Endothelial cell of umbilical vein (primary cell): Measurements from ENCODE around the gene PTPN2. TPM values are rescaled to one million over a fixed set of nuclear protein-coding genes. Genes with fewer than 3 reads are reported as not detected.
A peak's percentile ranks its signal among the peaks of the same experiment; 100 is the strongest.

Experiments
- BruUV-seq: library from RNA; stranded (reverse); fragments of 400-500 nt; replicated peaks from 2 replicates; lab custom pipeline; 2021; lab: Mats Ljungman, UMichigan
- CTCF ChIA-PET: fragments of 300-600, 350-600 bp; sonication (Branson Sonifier 250); formaldehyde crosslinking; loops from one replicate; lab custom pipeline; 2021; ENCODE audit warnings: antibody characterized with exemption, inconsistent platforms; lab: Charles Lee
- POLR2A ChIA-PET: fragments of 300-600, 350-600 bp; sonication (Branson Sonifier 250); formaldehyde crosslinking; loops from one replicate; lab custom pipeline; 2021; ENCODE audit warnings: antibody characterized with exemption, inconsistent platforms; lab: Charles Lee
- DNase-seq: peaks from one replicate; pipeline ENCODE4 v3.0.0-alpha.2; 2011; ENCODE audit warnings: low read depth, low spot score
- FAIRE-seq: peaks from 2 replicates; lab custom pipeline; 2011; peaks lifted over from hg19 to GRCh38; lab: Jason Lieb, UNC
- H2AFZ ChIP-seq: 2 replicates; pipeline ENCODE4 v1.6.0; 2012; ENCODE audit warnings: low read depth, low read length, control low read depth, inconsistent platforms
- H3K27ac ChIP-seq: 2 replicates; pipeline ENCODE4 v1.5.1; 2011; ENCODE audit warnings: low read depth, mild to moderate bottlenecking, control low read depth, low read length, moderate library complexity; ENCODE audit not compliant: insufficient read depth
- H3K27me3 ChIP-seq, 2 experiments: 2 replicates each; pipeline versions ENCODE4 v1.6.0 to v1.6.1; 2011; ENCODE audit warnings: low read length in 2 of 2, mixed read lengths in 1 of 2; ENCODE audit not compliant: control insufficient read depth in 2 of 2, insufficient read depth in 2 of 2
- H3K36me3 ChIP-seq, 2 experiments: 2 replicates in 1 of 2; 3 replicates in 1 of 2; pipeline ENCODE4 v1.5.1; 2011; ENCODE audit warnings: low read length in 2 of 2, mild to moderate bottlenecking in 1 of 2, moderate library complexity in 1 of 2; ENCODE audit not compliant: control insufficient read depth in 2 of 2, insufficient read depth in 2 of 2; ENCODE audit errors: extremely low read depth in 1 of 2
- H3K4me1 ChIP-seq: 3 replicates; pipeline ENCODE4 v1.5.1; 2011; ENCODE audit warnings: mild to moderate bottlenecking, low read length; ENCODE audit not compliant: control insufficient read depth, insufficient read depth; ENCODE audit errors: extremely low read depth
- H3K4me2 ChIP-seq: 2 replicates; pipeline ENCODE4 v1.6.1; 2011; ENCODE audit warnings: low read length, control low read depth, mixed read lengths; ENCODE audit not compliant: insufficient read depth
- H3K4me3 ChIP-seq, 3 experiments: fragments of 200-600 bp in 1 of 3; sonication (generic), shearing (Covaris generic) in 1 of 3; replicated peaks in 1 of 3; 2 replicates each; pipeline ENCODE4 v1.5.1; 2011 to 2016; ENCODE audit warnings: control low read depth in 3 of 3, low read length in 3 of 3, mild to moderate bottlenecking in 2 of 3, inconsistent platforms in 1 of 3, low read depth in 1 of 3, moderate library complexity in 1 of 3; ENCODE audit not compliant: insufficient read depth in 1 of 3
- H3K79me2 ChIP-seq: 2 replicates; pipeline ENCODE4 v1.6.0; 2012; ENCODE audit warnings: low read length, inconsistent platforms; ENCODE audit not compliant: control insufficient read depth, insufficient read depth
- H3K9ac ChIP-seq: replicated peaks from 2 replicates; pipeline ENCODE3; 2011; ENCODE audit warnings: low read length, control low read depth; ENCODE audit not compliant: insufficient read depth; ENCODE audit errors: extremely low read depth
- H3K9me1 ChIP-seq: replicated peaks from 3 replicates; pipeline ENCODE4 v1.6.0; 2011; ENCODE audit warnings: mild to moderate bottlenecking, low read length; ENCODE audit not compliant: control insufficient read depth, insufficient read depth; ENCODE audit errors: extremely low read depth
- H3K9me3 ChIP-seq: replicated peaks from 2 replicates; pipeline ENCODE4 v1.5.1; 2012; ENCODE audit warnings: low read length, inconsistent platforms; ENCODE audit not compliant: control insufficient read depth, insufficient read depth
- H4K20me1 ChIP-seq: replicated peaks from 2 replicates; pipeline ENCODE3; 2011; ENCODE audit warnings: mild to moderate bottlenecking, low read length; ENCODE audit not compliant: control insufficient read depth, insufficient read depth; ENCODE audit errors: extremely low read depth
- EZH2 ChIP-seq: IDR thresholded peaks from 2 replicates; pipeline ENCODE4 v1.6.1; 2012; ENCODE audit warnings: borderline replicate concordance, low read depth, mild to moderate bottlenecking, moderate library complexity, low read length, inconsistent platforms; ENCODE audit not compliant: severe bottlenecking
- FOS ChIP-seq: IDR thresholded peaks from 2 replicates; pipeline ENCODE4 v1.6.1; 2011; ENCODE audit warnings: mild to moderate bottlenecking, low read length, moderate library complexity, borderline replicate concordance; ENCODE audit not compliant: insufficient read depth
- GATA2 ChIP-seq: IDR thresholded peaks from 2 replicates; pipeline ENCODE4 v1.7.0; 2011; ENCODE audit warnings: low read depth, mild to moderate bottlenecking, moderate library complexity, mixed read lengths, low read length; ENCODE audit not compliant: insufficient read length, insufficient read depth
- JUN ChIP-seq: IDR thresholded peaks from 2 replicates; pipeline ENCODE4 v1.6.1; 2011; ENCODE audit warnings: borderline replicate concordance, low read depth; ENCODE audit not compliant: insufficient read length, insufficient read depth
- MAX ChIP-seq: IDR thresholded peaks from 2 replicates; pipeline ENCODE4 v1.6.1; 2011; ENCODE audit not compliant: insufficient read depth, insufficient read length
- MYC ChIP-seq: IDR thresholded peaks from one replicate; pipeline ENCODE4 v1.6.1; 2011; ENCODE audit warnings: mild to moderate bottlenecking, low read depth, low read length
- POLR2A ChIP-seq: IDR thresholded peaks from 2 replicates; pipeline ENCODE4 v1.6.1; 2012; ENCODE audit warnings: low read depth, mild to moderate bottlenecking, control low read depth, low read length
- POLR2AphosphoS5 ChIP-seq: IDR thresholded peaks from 2 replicates; pipeline ENCODE4 v1.6.1; 2012; ENCODE audit warnings: low read depth, mild to moderate bottlenecking, control low read depth, low read length, moderate library complexity; ENCODE audit not compliant: insufficient read depth
- dilution Hi-C: fragments of 300-500 bp; cut with MboI; formaldehyde crosslinking; loops from one replicate; pipeline ENCODE4 v1.15.0; 2019; ENCODE audit warnings: low sequenced_read_pairs; ENCODE audit not compliant: extremely low pct_ligation_motif_present
- intact Hi-C: fragments of 100-400 bp; cut with micrococcal nuclease; formaldehyde crosslinking; loops from one replicate; pipeline ENCODE4 v1.10.0; 2022
- polyA plus RNA-seq, 4 experiments: library from polyadenylated mRNA; depleted of rRNA in 3 of 4; stranded (reverse) in 3 of 4; unstranded in 1 of 4; fragments of >200 nt; gene quantifications; 2 replicates each; pipeline versions ENCODE4 v1.2.1 to v1.2.3, GENCODE V29; 2011 to 2012; ENCODE audit warnings: missing spikeins in 1 of 4
- total RNA-seq: library from RNA; stranded (reverse); gene quantifications from 2 replicates; pipeline ENCODE4 v1.2.3, GENCODE V29; 2021

The PTPN2 gene
- total and polyA plus RNA-seq, 2 donors (not counting 3 experiments of a cell fraction or from before 2014, with no cell fraction given) = 8.2 to 20.9 TPM

DNA sequence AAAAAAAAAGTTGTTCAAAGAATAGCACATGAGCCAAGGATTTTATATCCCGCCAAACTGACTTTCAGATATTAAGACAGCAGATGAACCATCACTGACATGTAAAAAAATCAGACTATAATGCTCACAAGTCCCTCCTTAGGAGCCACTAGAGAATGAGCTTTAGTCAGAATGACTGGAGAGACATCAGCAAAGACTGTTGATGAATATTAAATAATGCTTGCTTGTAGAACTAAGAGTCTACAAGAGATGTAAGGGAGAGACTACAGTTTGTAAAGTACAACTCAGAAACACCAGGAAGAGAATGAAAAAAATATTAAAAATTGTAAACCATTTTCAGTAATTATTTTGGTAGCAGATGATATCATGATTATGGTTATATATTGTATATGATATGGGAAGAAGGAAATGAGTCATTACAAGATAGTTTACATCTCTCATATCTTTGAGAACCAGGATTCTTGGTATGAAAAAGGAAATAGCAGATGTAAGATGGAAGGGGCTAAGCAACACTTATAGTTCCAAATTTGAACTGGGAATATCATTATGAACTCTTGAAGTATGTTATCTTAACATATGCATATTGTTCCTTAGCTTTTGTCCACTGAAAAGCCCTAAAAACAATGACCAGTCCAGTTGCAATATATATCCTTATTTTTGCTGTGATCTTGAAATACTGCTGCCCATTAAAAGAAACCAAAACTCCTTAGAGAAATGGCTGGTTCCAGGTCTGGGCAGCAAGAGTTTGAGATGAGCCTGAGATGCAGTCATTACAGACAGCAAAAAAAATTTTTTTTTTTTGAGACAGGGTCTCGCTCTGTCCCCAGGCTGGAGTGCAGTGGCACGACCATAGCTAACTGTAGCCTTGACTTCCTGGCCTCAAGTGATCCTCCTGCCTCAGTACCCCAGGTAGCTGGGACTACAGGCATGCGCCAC lies 55.7 kb downstream of the PTPN2 start:
- no peaks in the 10 kb centered on the region for H3K9me3 ChIP-seq
- H3K4me3 ChIP-seq = peak overlapping the region in 1 of 3 experiments; percentile 15
- no peaks in the 10 kb centered on the region for H3K9me1 ChIP-seq
- TF ChIP-seq POLR2AphosphoS5 (no peak), GATA2 (peak; percentile 40), MYC (no peak), EZH2 (no peak), FOS (peak; percentile 11), MAX (no peak), POLR2A (no peak), JUN (peak; percentile 74)
- no peaks in the 10 kb centered on the region for H3K36me3 ChIP-seq
- no peak overlapping the region for H3K9ac ChIP-seq
- H3K4me2 ChIP-seq = peak overlapping the region; percentile 53
- no peak overlapping the region for H2AFZ ChIP-seq
- peaks cover 13% of the 10 kb centered on the region for H3K4me1 ChIP-seq
- ChIA-PET CTCF (no interaction called here), POLR2A (interaction anchor here (0.7 kb wide), 1 partner anchor 83 kb away, joined by 5 read pairs; no protein-coding TSS in a partner anchor)
- H4K20me1 ChIP-seq = no peaks in the 10 kb centered on the region
- intact Hi-C loops = loop anchor here (2.0 kb wide), 1 partner anchor 54 kb away; no protein-coding TSS in a partner anchor
- DNase-seq (peak; percentile 57), FAIRE-seq (peak; percentile 65)
- H3K27ac ChIP-seq = peak overlapping the region; percentile 23
- no peaks in the 10 kb centered on the region for H3K27me3 ChIP-seq
- no TSS peak for BruUV-seq
- no peaks in the 10 kb centered on the region for H3K79me2 ChIP-seq
- dilution Hi-C loops = no loop called here
